Inflammatory macrophage treated with lipopolysaccharide for 1 hour (primary cell): ENCODE results near the gene UTF1.

Experiments used
- DNase-seq, 2 donors: peaks; one replicate each; pipeline ENCODE4 v3.0.0-alpha.2; 2020 to 2022

Gene UTF1

DNA sequence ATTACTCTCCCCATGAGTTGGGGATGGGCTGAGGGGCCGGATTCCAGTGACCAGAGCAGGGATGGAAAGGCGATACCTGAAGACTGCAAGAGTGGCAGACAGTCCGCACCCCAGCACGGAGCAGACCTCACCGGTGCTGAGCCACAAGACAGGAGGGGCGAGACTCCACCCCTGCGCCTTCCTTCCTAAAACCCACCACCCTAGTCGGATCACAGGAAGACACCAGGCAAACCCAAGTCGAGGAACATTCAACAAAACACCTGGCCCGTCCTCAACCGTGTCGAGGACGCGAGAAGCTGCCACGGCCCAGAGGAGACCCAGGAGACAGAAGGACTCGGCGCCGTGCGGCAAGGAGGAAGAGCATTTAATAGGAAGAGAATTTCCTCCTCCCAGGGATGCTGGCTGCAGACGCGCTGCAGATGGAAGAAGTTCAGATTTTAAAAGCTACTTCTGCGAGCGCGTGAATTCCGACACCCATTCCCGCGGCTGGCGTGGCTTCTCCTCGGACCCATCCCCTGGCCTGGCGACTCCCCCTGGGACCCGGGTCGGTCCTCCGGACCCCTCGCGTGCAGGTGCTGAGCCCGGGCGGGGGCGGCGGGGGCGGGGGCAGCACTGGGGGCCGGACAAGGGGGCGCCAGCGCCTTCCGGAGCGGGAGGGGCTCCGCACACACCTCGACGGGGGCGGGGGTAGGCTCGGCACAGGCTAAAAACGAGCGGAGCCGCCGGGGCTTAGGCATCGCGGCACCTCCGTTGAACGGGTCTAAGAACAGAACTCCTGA, 563 bp upstream of the UTF1 start:
- DNase-seq: no peak

DNA sequence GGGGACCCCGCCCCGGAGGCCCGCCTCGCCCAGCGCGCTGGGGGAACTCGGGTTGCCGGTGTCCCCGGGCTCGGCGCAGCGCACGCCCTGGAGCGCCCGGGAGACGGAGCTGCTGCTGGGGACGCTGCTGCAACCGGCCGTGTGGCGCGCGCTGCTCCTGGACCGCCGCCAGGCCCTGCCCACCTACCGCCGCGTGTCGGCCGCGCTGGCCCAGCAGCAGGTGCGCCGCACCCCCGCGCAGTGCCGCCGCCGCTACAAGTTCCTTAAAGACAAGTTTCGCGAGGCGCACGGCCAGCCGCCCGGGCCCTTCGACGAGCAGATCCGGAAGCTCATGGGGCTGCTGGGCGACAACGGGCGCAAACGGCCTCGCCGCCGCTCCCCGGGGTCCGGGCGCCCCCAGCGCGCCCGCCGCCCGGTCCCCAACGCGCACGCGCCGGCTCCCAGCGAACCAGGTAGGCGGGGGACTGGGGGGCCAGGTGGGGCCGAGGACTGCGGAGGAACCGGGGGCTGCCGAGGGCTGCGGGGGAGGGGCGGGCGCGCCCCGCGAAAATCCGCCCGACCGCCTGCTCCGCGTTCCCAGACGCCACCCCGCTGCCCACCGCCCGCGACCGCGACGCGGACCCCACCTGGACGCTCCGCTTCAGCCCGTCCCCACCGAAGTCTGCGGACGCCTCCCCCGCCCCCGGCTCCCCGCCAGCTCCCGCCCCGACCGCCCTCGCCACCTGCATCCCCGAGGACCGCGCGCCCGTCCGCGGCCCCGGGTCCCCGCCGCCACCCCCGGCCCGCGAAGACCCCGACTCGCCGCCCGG, 574 bp downstream of the UTF1 start:
- DNase-seq: peak; percentile 19 to 49

DNA sequence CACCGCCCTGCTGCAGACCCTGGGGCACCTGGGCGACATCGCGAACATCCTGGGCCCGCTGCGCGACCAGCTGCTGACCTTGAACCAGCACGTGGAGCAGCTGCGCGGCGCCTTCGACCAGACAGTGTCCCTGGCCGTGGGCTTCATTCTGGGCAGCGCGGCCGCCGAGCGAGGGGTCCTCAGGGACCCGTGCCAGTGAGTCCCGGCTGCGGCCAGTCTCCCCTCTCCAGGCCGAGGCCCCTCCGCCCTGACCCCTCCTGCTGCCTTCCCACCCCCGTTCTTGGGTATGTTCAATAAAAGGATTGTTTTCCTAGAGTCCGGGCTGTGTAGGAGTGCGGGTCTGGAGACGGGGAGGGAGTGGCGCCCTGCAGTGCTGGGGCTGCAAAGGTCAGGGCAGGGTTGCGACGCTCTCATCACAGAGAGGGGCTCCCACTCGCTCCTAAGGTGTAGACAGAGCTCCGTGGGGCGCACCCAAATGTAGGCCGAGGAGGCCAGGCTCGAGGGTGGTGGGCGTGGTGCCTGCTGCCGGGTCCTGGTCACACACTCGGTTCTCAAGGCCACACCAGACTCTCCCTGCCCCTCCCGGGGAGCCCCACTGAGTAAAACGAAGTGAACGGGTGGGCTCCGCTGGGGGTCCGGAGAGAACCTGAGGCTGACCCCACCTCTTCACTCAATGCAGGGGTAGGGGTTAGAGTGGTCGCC, 1.4 kb downstream of the UTF1 start:
- DNase-seq: no peak

DNA sequence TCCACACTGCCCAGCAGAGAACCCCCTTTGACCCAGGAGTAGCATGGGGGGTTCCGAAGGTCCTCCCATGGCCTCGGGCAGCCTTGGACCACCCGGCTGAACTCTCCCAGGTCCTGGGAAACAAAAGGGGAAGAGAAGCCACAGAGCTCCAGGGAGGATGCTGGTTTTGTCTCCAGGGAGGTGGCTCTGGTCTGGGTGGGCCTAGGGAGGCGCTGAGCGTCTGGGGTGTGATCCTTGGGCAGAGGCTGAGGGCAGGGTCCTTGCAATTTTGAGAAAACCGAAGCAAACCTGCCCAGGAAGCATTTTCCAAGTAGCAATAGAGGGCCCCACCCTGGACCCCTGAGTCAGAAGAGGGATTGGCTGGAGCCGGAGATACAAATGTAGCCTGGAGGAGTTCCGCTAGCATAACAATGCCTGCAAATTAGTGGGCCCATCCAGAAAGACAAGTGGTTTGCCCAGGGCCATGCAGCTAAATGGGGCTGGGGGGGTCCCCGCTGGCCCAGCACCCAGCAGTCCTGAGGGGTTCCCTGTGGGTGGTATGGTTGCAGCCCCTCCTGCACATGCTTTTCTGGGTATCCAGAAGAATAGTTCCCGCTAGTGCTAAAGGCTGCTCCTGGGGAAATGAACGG, 2.0 kb downstream of the UTF1 start:
- DNase-seq: no peak

DNA sequence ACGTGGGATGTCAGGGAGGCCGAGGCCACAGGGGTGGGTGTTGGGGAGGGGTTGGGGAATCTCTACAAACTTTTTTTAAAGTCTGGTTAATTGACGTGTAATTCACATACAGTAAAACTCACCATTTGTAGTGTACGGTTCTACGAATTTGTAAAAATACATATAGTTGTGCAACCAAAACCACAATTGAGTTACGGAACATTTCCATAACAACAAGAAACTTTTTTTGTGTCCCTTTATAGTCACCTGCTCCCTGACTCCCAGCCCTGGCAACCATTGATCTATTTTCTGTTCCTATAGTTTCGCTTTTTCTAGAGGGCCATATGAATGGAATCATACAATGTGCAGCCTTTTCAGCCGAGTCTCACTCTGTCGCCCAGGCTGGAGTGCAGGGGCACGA, 4.8 kb downstream of the UTF1 start:
- DNase-seq: peak in 1 of 2 donors; percentile 47

- no peak for DNase-seq
Observed at GRCh38 chr10:133235265-133235855, 5.3 kb downstream of the UTF1 start.

DNA sequence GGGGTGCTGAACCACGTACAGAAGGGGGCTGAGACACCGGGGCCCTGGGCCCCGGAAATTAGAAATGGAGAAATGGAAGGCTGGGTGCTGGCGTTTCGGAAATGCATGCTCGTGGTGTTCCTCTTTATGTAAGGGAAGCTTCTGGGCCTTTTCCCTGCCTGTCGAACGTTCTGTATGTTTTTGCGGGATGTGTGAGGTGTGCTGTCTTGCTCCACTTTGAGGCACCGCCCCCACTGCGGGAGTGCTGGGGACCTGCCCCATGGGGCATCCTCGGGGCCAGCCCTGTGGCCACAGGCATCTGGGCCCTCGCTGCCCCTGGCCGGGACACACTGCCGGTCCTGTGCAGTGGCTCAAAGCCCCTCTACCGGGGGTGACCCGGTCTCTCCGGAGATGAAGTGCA, 5.9 kb downstream of the UTF1 start:
- peak; percentile 19 to 50 for DNase-seq

- DNase-seq: no peak
Observed at GRCh38 chr10:133236401-133237240, 6.6 kb downstream of the UTF1 start.

GRCh38 chr10:133237241-133237587, 7.2 kb downstream of the UTF1 start:
- no peak for DNase-seq

DNA sequence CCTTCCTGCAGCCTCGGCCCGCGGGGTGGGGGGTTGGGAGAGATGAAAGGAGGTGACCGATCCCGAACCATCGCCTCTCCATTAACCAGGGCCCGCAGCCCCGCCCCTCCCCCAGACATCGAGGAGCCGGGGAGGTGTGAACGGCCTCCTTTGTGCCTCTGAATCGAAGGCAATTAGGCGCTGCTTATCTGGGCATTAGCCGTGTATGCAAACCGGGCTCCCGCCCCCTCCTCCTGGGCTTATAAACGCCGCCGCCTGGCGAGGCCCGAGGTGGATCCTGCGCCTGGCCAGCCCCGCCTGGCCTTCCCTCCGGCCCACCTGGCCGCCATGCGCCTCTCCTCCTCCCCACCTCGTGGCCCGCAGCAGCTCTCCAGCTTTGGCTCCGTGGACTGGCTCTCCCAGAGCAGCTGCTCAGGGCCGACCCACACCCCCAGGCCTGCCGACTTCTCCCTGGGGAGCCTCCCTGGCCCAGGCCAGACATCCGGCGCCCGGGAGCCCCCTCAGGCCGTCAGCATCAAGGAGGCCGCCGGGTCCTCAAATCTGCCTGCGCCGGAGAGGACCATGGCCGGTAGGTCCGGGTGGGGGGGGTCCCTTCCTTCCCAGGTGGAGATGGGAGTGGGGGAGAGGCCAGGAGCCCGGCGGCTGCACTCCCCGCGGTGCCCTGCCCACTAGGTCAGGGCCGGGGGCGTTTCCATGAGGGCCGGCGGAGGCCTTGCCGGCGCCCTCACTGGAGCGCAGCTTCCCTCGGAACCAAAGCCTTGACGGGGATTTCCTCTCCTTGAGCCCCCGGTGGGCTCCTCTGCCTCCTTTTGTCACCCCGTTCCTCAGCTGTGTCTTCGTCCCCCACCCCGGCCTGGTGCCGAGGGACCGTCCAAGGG, 7.8 kb downstream of the UTF1 start, which contains the start of gene VENTX:
VENTX (plus strand) TSS at position 268 of the 878 bp plus-strand sequence; CDS start at position 328, 60 bp downstream.
- no peak for DNase-seq

GRCh38 chr10:133238466-133238804, 8.4 kb downstream of the UTF1 start:
- no peak for DNase-seq

DNA sequence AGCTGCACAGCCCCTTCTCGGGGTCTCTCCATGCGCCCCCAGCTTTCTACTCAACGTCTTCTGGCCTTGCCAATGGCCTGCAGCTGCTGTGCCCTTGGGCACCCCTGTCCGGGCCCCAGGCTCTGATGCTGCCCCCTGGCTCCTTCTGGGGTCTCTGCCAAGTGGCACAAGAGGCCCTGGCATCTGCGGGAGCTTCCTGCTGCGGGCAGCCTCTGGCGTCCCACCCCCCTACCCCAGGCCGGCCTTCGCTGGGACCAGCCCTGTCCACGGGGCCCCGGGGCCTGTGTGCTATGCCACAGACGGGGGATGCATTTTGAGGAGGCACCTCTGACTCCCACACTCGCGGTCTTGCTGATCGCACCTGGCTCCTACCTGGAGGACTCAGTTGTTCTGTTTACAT, 10.0 kb downstream of the UTF1 start:
- no peak for DNase-seq

GRCh38 chr10:133241501-133242205, 11.6 kb downstream of the UTF1 start:
- no peak for DNase-seq

DNA sequence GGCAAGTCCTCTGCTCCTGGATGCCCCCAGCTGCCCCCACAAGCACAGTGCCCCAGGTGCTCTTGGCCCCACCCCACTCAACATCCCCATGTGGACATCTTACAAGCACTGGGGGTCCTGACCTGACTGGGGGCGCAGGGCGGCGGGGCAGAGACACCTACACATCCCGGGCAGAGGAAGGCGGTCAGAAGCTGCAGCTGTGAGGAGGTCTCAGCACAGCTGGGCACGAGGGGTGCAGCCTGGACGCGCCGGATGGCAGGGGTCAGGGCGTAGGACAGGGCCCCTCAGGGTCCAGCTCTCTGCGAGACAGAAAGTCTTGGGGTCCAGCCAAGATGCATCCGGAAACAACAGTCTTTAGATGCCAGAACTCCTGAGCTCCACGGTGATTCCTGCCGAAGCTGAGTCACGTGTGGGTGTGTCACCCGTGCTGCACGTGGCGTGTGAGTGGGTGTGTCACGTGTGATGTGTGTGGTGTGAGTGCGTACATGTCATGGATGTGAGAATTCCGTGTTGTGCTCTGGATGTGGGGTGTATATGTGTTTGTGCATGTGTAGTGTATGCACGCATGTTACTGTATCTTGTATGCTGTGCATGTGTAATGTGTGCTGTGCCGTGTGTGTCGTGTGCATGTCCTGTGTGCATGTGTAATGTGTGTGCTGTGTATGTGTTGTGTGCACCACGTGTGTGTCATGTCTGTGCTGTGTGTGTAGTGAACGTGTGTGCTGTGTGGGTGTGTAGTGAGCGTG, 12.8 kb downstream of the UTF1 start:
- DNase-seq: no peak

DNA sequence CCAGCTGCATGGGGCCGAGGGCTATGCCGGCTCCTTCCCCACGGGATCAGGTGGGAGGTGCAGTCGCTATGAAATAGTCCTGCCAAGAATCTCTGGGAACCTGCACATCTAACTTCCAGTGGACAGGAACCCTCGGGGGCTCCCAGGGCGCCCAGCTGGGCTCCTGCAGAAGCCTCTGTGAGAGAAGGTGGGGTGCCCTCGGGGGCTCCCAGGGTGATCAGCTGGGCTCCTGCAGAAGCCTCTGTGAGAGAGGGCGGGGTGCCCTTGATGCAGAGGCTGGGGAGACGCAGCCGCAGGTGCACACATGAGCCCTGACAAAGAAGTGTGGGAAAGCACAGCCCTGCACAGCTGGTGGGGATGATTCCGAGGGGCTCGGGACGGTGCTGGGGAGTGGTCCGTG, 13.6 kb downstream of the UTF1 start:
- DNase-seq: no peak

- DNase-seq: no peak
Observed at GRCh38 chr10:133245439-133246235, 15.6 kb downstream of the UTF1 start.

DNA sequence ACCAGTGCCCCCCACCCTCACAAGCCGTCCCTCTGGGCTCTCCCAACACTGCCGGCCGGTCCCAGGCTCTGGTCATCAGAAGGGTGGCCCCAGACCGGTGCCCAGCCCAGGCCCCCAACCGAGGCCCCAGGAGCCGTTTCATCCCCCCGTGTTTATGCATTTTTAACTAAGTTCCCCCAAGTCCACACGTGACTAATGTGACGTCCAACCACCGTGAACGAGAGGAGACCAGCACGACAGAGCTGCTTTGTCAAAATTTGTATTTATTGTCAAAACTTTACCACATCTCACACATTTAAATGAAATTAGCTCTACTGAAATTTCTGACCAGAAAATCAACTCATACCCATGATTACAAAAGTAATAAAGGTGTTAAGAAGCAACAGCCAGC, 16.2 kb downstream of the UTF1 start:
- DNase-seq: no peak

GRCh38 chr10:133247681-133248333, 17.8 kb downstream of the UTF1 start:
- DNase-seq: no peak
